HG03039 (cell line): Measurements from ENCODE around the gene USP35.
"Not testable (repeated sequence)": the region's sequence is repeated elsewhere in the genome, so short reads cannot be mapped to it uniquely, and the experiment has no call there.

Source experiments
- ATAC-seq: cut with Tn5 transposase; IDR thresholded peaks from one replicate; pipeline ENCODE4 v1.9.1; 2021; ENCODE audit warnings: mild to moderate bottlenecking, moderate library complexity; ENCODE audit not compliant: unreplicated experiment

The USP35 gene

DNA sequence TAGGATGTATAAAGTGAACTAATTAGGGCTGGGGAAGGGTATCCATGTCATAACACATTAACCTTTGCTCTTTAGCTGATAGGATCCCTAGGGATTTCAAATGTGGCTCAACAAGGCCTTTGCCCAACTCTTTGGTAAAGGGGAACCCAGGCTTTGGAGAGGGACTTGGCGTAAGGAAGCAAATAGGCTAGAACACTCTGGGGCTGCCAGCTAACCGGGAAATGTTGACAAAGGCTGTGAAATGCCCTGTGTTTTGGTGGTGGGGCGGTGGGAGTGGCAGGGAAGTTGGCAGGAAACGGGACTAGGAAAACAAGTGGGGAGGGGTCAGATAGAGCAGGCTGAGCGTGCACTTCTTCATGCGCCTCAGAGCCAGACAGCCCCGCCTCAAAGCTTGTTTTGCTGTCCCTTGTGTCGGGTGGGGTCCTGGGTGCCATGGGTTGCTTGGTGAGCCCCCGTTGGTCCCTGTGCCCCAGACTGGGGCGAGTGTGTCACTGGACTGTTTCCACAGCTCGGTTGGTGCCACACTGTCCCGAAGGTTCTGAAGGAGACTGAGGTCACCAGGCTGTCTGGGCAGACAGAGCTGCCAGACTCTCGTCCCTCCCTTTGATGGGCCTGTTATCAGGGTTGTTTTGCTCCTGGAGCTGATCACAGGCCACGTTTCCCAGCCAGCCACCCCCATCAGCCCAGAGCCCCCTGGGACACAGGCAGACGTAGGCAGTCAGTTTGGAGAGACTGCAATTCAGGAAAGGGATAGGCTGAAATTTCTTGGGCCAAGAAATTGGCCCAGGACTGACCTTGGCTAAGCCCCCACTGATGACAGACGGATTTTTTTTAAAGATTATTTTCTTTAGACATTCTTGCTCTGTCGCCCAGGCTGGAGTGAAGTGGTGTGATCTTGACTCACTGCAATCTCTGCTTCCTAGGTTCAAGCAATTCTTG is 19.9 kb upstream of the USP35 start:
- no peak for ATAC-seq

DNA sequence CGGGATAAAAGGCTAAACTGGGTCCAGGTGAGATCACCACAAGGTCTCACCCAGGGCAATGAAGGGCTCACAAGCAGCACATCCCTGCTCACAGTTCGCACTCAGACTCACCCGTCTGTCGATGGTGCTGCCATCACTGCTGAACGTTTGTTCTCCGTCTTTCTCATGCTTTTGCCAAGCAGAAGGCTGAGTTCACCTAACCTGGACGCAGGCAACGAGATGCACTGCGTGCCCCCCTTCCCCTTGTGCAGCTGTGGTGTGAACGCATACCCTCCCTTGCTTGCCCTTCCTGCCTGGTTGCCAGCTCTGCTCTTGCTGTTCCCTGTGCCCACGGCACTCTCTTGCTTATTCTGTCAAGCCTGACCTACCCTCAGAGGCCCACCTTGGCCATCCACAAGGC is 18.3 kb upstream of the USP35 start:
- ATAC-seq: no peak

DNA sequence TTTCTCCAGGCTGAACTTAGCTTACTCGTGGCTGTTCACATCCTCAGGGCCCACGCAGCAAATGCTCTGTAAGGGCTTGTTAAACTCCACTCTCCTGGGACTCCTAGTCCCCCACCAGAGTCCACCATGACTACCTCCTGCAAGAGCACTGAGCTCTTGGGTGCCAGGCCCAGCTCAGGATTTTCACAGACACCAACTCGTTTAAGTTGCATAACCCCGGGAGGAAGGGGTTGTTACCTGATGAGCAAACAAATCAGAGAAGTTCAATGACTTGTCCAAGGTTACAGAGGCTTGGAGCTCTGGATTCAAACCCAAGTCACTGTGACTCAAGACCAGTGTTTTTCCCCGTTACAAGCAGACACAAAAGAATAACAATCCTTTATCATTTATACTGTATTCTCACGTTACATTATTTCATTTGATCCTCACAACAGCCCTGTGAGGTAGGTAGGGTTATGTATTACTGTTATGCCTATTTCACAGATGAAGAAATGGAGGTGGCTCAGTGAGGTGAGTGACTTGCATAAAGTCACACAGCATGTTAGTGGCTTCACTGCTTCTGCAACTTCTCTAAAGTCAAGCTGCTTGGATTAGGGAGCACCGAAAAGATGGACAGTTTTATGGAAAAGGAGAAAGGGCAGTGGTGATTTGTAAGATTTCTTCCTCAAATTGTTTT is 17.7 kb upstream of the USP35 start:
- no peak for ATAC-seq

DNA sequence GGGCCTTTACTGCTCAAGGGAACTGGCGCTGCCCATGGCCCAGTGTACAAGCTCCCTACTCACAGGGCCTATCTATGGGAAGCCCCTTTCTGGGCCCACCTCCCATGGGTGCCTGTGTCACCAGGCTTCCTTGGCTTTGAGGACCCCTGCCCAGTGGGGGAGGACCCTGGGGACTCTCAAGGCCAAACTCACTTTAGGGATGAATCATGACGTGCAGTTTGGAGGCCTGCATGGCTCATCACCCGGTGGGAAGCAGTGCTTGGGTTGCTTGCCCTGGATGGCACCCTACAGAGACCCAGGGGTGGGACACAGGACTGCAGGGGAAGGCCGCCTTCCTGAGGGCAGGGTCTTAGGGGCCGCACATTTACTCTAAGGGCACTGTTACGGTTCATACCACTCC is 16.8 kb upstream of the USP35 start:
- no peak for ATAC-seq

DNA sequence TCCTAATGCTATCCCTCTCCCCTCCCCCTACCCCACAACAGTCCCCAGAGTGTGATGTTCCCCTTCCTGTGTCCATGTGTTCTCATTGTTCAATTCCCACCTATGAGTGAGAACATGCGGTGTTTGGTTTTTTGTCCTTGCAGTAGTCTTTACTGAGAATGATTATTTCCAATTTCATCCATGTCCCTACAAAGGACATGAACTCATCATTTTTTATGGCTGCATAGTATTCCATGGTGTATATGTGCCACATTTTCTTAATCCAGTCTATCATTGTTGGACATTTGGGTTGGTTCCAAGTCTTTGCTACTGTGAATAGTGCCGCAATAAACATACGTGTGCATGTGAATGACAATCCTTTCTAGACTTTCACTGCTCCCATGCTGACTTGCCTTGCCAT is 12.9 kb upstream of the USP35 start:
- not testable (repeated sequence) for ATAC-seq

DNA sequence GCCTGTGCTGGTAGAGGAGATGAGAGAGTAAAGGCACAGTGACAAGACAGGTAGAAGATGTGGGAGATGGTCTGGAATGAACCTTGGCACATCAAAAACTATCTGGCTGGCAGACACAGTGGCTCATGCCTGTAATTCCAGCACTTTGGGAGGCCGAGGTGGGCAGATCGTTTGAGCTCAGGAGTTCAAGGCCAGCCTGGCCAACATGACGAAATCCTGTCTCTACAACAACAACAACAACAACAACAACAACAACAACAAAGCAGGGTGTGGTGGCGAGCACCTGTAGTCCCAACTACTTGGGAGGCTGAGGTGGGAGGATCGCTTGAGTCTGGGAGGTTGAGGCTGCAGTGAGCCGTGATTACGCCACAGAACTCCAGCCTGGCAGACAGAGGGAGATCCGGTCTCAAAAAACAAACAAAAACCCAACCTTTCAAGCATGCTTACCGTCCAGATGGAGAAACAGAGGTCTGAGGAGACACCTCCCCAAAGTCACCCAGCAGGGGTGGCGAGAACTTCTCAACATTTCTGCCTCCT is 12.0 kb upstream of the USP35 start:
- no peak for ATAC-seq

DNA sequence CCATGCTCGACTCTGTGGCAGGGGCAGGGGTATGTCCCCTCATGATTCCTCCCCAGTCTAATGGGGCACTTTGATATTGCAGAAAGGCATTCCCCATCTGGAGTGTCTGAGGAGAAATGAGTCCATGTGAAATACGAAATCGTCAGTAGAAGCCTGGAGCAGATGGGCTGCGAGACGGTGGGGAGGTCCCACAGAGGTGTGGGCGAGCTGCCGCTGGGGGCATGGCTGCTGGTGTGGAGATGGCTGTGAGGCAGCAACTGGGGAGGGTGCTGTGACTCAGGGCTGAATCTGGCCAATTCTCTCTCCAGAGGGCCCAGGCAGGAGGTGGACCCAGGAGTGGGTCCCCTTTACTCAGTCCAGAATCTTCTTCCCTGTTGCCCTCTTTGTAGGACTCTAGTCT is 11.5 kb upstream of the USP35 start:
- ATAC-seq: no peak

DNA sequence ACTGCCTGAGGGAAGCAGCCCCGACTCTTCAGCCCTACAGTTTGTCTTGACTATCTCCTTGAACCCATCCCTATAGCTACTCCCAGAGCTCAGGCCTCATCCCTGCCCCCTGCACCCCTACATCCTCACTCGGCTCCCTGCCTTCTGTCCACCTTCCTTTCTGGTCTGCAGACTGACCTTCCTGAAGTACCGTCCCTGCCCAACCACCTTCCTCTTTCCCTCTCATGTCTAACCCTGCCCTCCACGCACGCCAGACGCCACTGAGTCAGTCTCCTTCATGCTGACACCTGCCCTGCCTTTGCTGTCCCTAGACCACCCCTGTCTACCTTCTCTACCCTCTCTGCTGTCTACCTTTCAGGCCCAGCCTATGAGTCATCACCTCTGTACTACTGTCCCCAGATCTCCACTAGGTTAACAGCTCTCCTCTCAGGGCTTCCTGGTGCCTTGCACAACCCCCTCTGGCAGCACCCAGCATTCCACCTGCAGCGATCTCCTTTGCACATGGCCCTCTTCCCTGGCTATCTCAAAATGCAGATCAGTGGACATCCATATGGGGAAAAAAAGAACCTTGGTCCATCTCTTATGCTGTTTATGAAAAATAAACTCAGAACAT is 9.2 kb upstream of the USP35 start:
- no peak for ATAC-seq

DNA sequence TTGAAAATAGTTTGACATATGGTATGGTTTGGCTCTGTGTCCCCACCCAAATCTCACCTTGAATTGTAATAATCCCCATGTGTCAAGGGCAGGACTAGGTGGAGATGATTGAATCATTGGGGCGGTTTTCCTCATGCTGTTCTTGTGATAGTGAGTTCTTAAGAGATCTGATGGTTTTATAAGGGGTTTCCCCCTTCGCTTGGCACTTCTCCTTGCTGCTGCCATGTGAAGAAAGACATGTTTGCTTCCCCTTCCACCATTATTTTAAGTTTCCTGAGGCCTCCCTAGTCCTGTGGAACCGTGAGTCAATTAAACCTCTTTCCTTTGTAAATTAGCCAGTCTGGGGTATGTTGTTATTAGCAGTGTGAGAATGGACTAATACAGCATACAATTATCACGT is 8.0 kb upstream of the USP35 start:
- no peak for ATAC-seq

DNA sequence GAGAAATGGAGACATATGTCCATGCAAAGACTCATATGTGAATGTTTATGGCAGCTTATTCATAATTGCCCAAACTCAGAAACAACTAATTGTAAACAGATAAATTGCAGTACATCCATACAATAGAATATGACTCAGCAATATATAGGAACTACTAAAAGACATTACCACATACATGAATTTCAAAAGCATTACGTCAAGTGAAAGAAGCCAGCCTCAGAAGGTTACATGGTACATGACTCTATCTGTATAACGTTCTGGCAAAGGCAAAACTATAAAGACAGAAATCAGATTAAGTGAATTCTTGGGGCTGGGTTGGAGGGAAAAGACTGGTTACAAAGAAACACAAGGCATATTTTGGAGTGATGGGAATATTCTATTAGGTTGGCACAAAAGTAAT is 7.5 kb upstream of the USP35 start:
- no peak for ATAC-seq

DNA sequence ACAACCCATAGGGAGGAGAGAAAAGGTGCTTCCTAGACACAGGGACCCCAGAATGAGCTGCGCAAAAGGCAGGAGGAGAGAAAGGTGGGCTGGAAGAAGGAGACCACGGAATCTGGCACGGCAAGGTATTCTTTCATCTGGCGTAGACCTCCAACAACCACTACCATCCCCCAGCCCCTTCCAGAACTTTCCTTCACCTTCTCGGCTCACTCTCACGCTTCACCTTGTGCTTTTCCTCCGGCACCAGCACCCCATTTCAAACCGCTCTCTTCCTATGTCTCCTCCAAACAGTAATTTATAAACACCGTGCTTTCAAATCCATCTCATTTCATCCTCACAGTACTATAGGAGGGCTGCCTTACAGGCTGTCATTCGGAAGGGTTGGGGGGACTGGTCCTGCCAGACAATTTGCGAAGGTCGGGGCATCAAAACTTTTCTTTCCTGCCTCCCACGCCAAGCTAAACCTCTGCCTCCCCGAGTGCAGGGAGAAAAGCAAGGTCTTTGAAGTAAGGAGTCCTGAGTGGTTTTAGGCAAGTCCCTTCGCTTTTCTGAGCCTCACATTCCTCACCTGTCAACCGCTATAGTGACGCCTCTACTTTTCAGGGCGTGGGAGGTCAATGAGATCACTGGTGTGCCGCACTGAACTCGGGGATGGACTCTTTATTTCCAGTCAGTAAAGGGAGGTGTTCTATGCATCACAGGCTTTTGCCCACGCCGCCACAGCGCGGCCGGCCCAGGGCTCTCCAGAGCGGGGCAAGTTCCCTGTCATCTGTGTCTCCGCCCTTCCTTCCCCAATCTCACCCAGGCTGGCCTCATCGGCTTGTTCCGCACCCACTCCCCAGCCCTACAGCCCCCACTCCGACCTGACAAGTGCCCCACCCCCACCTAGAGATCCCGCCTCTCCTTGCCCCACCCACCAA is 1.1 kb upstream of the USP35 start:
- peak; percentile 19 for ATAC-seq

DNA sequence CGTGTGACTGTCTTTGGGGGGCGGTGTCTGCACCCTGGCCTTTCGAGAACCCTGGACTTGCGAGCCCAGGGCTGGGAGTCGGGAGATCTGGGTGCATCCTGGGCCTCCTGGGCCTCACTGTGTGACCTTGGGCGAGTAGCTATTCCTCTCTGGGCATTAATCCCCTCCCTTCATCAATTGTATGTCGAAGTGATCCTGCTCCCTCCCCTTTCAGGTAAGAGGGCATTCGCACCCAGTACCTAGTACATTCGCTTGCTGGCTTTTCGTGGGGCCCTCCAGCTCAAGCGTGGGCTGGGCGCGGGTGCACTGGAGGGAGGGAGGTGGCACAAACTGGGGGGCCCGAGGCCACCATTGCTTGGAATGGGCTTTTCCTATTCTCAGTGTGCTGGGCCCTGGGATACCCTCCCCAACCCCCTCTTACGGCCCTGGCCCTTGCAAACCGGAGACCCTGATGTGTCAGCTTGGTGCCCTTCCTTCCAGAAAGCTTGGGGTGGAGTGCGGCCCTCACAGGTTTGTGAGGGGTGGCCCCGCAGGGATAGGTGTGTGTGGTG is 530 bp downstream of the USP35 start:
- ATAC-seq: no peak

DNA sequence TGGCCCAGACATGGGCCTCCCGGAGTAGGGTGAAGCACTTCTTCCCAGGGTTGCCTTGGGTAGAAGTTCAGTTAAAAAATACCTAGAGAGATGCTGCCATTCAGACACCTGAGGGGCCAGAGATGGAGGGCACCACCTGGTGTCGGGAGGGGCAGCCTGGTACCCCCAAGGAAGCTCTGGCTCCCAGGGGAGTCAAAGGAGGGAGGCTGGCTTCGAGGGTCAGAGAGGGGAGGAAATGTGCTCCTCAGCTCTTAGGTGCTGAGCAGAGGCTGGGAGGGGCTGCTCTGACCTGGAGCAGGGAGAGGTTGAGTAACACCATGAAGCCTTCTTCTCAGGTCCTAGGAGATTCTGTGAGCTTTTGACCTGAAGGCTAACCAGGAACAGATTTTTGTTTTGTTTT is 1.1 kb downstream of the USP35 start:
- no peak for ATAC-seq

DNA sequence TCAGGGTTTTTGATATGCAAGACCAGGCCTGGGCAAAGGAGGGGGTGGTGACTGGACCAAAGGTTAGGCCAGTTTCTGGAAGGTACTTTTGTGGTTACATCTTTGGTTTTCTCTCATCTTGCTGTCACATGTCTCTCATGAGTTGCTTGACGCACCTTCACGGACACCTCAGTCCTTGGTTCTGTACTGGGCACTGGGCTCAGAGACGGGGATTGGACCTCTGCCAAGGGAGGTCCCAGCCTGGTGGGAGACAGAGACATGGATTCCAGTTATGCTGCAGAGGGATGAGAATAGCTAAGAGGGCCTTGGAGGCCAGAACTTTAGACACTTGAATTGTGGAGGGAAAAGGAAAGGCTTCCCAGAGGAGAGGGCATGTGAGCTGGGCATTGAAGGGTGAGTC is 1.7 kb downstream of the USP35 start:
- no peak for ATAC-seq

DNA sequence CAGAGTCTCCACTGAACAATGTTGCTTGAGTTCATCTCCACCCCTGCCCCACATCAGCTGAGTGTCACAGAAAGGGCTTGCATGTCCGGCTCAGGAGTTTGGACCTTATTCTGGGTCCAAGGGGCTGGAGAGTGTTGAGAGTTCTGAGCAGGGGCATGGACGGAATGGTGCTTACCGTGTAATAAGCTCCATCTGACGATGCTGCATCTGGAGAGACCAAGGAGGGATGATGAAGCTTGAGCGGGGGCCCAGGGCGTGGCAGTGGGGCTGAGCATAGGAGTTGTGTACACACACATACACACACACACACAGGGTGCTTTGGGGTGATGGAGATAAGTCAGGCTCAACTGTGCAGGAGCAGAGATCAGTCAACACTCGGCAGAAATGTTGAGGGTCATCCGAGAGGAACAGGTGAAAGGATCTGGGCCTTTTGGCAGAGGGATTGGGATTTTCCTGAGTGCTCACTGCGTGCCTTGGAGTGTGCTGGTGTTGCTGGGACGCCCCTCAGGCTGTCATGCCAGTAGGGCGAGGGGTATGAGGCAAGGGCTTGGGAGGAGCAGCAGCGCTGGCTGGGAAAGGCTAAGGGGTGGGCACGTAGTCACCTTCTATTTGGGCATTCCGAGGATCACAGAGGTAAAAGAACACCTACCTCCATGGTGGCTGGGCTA is 2.3 kb downstream of the USP35 start:
- ATAC-seq: no peak

DNA sequence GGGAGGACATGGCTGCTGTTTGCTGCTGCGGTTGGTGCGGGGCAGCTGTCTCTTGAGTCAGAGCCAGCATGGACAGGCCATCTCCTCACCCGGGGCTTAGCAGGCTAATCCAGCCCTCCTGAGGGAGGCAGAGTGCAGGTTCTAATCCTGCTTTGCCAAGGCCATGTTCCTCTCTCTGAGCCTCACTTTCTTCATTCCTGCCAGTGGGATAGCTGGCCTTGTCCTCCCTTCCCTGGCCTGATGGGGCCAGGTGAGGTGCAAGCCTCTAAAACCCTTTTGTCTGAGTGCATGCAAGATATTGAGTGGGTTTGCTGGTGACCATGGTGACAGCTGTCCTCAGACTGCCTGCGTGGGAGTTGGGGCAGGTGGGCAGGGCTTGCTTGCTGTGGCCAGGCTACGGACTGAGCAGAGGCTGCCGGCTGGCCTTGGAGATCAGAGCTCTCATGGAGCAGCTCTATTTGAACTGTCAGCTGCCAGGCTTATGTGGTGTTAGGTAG is 3.6 kb downstream of the USP35 start:
- ATAC-seq: no peak

DNA sequence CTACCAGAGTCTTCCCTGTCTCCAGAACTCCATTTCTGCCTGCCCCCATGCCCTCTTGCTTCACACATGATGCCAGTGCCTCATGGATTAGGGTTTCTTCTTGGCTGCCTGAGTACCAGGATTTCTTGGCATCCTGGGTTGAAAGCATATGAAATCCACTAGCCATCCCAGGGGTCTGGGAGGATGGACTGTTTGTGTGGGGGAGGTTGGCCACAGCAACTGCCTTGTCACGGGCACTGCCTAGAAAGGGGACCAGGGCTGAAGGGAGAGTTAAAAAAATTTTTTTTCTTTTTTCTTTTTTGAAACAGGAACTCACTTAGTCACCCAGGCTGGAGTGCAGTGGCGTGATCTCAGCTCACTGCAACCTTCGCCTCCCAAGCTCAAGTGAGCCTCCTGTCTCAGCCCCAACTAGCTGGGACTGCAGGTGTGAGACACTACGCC is 4.2 kb downstream of the USP35 start:
- ATAC-seq: no peak

DNA sequence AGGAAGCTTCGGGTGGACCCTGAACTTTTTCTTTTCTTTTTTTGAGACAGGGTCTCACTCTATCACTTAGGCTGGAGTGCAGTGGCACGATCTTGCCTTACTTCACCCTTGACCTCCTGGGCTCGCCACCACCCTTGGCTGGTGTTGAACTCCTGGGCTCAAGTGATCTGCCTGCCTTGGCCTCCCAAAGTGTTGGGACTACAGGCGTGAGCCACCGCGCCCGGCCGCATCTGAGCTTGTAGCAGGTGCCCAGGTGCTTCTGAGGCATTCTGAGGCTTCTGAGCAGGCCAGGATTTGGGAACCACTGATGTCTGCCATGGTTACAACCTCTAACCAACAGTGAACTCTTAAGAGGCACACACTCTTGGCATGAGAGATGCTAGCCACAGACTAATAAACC is 5.1 kb downstream of the USP35 start:
- ATAC-seq: no peak

DNA sequence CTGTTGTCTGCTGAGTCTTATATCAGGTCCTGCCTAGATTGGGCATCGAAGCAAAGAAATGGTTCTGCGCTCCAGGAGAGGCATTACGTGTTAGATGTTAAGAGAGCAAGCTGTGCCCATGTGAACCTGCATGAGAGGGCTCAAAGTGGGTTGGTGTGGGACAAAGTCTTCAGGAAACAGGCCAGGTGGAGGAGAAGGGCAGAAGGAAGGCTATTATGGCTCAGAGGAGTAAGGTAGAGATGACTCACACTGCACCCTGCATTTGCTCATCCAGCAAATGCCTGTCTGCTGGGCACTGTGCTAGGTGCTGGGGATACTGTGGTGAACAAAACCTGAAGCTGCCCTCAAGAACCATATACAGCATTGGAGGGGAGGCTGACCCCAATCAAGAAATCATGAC is 5.8 kb downstream of the USP35 start:
- no peak for ATAC-seq
